ENCODE measurements around the gene CEP104. TPM values are rescaled to one million over a fixed set of nuclear protein-coding genes. Genes with fewer than 3 reads are reported as not detected.

CEP104 gene
- total and polyA plus RNA-seq, 9 of the 15 experiments (the other 6 are each of a cell fraction or from before 2014, with no cell fraction given), result 11.2 to 63.4 (median 42.6) TPM

- TF ChIP-seq, protein P1, sequence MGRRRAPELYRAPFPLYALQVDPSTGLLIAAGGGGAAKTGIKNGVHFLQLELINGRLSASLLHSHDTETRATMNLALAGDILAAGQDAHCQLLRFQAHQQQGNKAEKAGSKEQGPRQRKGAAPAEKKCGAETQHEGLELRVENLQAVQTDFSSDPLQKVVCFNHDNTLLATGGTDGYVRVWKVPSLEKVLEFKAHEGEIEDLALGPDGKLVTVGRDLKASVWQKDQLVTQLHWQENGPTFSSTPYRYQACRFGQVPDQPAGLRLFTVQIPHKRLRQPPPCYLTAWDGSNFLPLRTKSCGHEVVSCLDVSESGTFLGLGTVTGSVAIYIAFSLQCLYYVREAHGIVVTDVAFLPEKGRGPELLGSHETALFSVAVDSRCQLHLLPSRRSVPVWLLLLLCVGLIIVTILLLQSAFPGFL (CRISPR knock-in tag; IDR thresholded peaks at IDR 0.05), result no peak
- no peak for TF ChIP-seq ZNF780A (CRISPR knock-in tag; IDR thresholded peaks at IDR 0.05)
- no peak for TF ChIP-seq LCOR (CRISPR knock-in tag; IDR thresholded peaks at IDR 0.05)
- TF ChIP-seq, protein P2, sequence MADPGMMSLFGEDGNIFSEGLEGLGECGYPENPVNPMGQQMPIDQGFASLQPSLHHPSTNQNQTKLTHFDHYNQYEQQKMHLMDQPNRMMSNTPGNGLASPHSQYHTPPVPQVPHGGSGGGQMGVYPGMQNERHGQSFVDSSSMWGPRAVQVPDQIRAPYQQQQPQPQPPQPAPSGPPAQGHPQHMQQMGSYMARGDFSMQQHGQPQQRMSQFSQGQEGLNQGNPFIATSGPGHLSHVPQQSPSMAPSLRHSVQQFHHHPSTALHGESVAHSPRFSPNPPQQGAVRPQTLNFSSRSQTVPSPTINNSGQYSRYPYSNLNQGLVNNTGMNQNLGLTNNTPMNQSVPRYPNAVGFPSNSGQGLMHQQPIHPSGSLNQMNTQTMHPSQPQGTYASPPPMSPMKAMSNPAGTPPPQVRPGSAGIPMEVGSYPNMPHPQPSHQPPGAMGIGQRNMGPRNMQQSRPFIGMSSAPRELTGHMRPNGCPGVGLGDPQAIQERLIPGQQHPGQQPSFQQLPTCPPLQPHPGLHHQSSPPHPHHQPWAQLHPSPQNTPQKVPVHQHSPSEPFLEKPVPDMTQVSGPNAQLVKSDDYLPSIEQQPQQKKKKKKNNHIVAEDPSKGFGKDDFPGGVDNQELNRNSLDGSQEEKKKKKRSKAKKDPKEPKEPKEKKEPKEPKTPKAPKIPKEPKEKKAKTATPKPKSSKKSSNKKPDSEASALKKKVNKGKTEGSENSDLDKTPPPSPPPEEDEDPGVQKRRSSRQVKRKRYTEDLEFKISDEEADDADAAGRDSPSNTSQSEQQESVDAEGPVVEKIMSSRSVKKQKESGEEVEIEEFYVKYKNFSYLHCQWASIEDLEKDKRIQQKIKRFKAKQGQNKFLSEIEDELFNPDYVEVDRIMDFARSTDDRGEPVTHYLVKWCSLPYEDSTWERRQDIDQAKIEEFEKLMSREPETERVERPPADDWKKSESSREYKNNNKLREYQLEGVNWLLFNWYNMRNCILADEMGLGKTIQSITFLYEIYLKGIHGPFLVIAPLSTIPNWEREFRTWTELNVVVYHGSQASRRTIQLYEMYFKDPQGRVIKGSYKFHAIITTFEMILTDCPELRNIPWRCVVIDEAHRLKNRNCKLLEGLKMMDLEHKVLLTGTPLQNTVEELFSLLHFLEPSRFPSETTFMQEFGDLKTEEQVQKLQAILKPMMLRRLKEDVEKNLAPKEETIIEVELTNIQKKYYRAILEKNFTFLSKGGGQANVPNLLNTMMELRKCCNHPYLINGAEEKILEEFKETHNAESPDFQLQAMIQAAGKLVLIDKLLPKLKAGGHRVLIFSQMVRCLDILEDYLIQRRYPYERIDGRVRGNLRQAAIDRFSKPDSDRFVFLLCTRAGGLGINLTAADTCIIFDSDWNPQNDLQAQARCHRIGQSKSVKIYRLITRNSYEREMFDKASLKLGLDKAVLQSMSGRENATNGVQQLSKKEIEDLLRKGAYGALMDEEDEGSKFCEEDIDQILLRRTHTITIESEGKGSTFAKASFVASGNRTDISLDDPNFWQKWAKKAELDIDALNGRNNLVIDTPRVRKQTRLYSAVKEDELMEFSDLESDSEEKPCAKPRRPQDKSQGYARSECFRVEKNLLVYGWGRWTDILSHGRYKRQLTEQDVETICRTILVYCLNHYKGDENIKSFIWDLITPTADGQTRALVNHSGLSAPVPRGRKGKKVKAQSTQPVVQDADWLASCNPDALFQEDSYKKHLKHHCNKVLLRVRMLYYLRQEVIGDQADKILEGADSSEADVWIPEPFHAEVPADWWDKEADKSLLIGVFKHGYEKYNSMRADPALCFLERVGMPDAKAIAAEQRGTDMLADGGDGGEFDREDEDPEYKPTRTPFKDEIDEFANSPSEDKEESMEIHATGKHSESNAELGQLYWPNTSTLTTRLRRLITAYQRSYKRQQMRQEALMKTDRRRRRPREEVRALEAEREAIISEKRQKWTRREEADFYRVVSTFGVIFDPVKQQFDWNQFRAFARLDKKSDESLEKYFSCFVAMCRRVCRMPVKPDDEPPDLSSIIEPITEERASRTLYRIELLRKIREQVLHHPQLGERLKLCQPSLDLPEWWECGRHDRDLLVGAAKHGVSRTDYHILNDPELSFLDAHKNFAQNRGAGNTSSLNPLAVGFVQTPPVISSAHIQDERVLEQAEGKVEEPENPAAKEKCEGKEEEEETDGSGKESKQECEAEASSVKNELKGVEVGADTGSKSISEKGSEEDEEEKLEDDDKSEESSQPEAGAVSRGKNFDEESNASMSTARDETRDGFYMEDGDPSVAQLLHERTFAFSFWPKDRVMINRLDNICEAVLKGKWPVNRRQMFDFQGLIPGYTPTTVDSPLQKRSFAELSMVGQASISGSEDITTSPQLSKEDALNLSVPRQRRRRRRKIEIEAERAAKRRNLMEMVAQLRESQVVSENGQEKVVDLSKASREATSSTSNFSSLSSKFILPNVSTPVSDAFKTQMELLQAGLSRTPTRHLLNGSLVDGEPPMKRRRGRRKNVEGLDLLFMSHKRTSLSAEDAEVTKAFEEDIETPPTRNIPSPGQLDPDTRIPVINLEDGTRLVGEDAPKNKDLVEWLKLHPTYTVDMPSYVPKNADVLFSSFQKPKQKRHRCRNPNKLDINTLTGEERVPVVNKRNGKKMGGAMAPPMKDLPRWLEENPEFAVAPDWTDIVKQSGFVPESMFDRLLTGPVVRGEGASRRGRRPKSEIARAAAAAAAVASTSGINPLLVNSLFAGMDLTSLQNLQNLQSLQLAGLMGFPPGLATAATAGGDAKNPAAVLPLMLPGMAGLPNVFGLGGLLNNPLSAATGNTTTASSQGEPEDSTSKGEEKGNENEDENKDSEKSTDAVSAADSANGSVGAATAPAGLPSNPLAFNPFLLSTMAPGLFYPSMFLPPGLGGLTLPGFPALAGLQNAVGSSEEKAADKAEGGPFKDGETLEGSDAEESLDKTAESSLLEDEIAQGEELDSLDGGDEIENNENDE (IDR thresholded peaks at IDR 0.05; ENCODE audit: low read depth, low read length), result no peak
- TF ChIP-seq ZNF324 (CRISPR knock-in tag; IDR thresholded peaks at IDR 0.05), result no peak
- TF ChIP-seq NR3C1 (CRISPR knock-in tag; IDR thresholded peaks at IDR 0.05), result no peak
- no peak; a peak in 1 of 4 replicates for TF ChIP-seq NRF1 (conservative IDR thresholded peaks at IDR 0.05 in 1 of 2, IDR thresholded peaks at IDR 0.05 in 1 of 2)
- TF ChIP-seq ZFP1 (CRISPR knock-in tag; IDR thresholded peaks at IDR 0.05), result peak; percentile 55; the same call in 1 of the 2 replicates
- no peak for TF ChIP-seq SMARCE1 (IDR thresholded peaks at IDR 0.05)
- TF ChIP-seq MAZ (CRISPR knock-in tag; conservative IDR thresholded peaks at IDR 0.05 in 1 of 2, IDR thresholded peaks at IDR 0.05 in 1 of 2), result peak in 1 of 2 experiments; percentile 23; a peak in 1 of 4 replicates
- TF ChIP-seq CREB1 (IDR thresholded peaks at IDR 0.05), result no peak
- TF ChIP-seq CREB1 (CRISPR knock-in tag; IDR thresholded peaks at IDR 0.05), result no peak
- TF ChIP-seq L3MBTL2 (IDR thresholded peaks at IDR 0.05), result peak; percentile 50
- peak; percentile 61 to 70; a peak in 2 of 4 replicates for TF ChIP-seq SIN3A (IDR thresholded peaks at IDR 0.05; ENCODE audit: borderline replicate concordance in 2 of 2, control insufficient read depth in 1 of 2, low read depth in 2 of 2, low read length in 2 of 2)
- no peak for TF ChIP-seq ZNF311 (CRISPR knock-in tag; IDR thresholded peaks at IDR 0.05)
- TF ChIP-seq DMBX1 (CRISPR knock-in tag; IDR thresholded peaks at IDR 0.05; ENCODE audit: borderline replicate concordance), result 0 out of 2 replicates have a peak, but pooled peaks have one; percentile 36
Observed at GRCh38 chr1:3773572-3774275, 83.3 kb downstream of the CEP104 start (continued).
